ENCODE data around the gene FLVCR1.

- TF ChIP-seq BRD4 (IDR thresholded peaks at IDR 0.05) (no peak), CTCF (IDR thresholded peaks at IDR 0.05 in 2 of 3, conservative IDR thresholded peaks at IDR 0.05 in 1 of 3; ENCODE audit: insufficient read depth in 2 of 3, low read depth in 1 of 3, low read length in 3 of 3) (no peak), TEAD4 (IDR thresholded peaks at IDR 0.05; ENCODE audit: low read length) (no peak), TEAD4 (CRISPR knock-in tag; IDR thresholded peaks at IDR 0.05; ENCODE audit: borderline replicate concordance) (no peak), MCM3 (IDR thresholded peaks at IDR 0.05) (no peak), TSHZ1 (CRISPR knock-in tag; IDR thresholded peaks at IDR 0.05) (no peak), SIX5 (IDR thresholded peaks at IDR 0.05; ENCODE audit: borderline replicate concordance in 1 of 2, insufficient read depth in 1 of 2, low read depth in 1 of 2, low read length in 2 of 2) (no peak), EZH2 (IDR thresholded peaks at IDR 0.05; ENCODE audit: borderline replicate concordance, low read depth, low read length) (no peak), ZBTB49 (CRISPR knock-in tag; IDR thresholded peaks at IDR 0.05; ENCODE audit: borderline replicate concordance) (no peak), TAF7 (tag; IDR thresholded peaks at IDR 0.05) (no peak), ZNF584 (CRISPR knock-in tag; IDR thresholded peaks at IDR 0.05; ENCODE audit: low read depth) (no peak)
Observed at GRCh38 chr1:212918824-212919223, 60.7 kb downstream of the FLVCR1 start.
